ENCODE results near the gene TBCK.

DNA sequence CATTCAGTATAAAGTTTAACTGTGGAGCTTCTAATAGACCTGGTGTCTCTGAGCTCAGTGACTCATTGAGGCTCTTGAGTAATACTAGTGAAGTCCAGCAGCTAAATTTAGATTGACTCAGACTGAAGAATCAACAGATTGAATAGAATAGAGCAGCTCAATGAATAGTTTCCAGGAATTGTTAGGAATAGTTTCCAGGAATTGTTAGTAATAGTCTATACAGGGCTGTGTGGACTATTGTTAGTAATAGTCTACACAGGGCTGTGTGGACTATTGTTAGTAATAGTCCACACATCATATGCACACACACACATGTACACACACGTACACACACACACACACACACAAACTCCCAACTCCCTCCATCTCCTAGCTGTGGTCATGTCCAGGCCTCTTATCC, 49.6 kb upstream of the TBCK start:
- TF ChIP-seq, protein P1, sequence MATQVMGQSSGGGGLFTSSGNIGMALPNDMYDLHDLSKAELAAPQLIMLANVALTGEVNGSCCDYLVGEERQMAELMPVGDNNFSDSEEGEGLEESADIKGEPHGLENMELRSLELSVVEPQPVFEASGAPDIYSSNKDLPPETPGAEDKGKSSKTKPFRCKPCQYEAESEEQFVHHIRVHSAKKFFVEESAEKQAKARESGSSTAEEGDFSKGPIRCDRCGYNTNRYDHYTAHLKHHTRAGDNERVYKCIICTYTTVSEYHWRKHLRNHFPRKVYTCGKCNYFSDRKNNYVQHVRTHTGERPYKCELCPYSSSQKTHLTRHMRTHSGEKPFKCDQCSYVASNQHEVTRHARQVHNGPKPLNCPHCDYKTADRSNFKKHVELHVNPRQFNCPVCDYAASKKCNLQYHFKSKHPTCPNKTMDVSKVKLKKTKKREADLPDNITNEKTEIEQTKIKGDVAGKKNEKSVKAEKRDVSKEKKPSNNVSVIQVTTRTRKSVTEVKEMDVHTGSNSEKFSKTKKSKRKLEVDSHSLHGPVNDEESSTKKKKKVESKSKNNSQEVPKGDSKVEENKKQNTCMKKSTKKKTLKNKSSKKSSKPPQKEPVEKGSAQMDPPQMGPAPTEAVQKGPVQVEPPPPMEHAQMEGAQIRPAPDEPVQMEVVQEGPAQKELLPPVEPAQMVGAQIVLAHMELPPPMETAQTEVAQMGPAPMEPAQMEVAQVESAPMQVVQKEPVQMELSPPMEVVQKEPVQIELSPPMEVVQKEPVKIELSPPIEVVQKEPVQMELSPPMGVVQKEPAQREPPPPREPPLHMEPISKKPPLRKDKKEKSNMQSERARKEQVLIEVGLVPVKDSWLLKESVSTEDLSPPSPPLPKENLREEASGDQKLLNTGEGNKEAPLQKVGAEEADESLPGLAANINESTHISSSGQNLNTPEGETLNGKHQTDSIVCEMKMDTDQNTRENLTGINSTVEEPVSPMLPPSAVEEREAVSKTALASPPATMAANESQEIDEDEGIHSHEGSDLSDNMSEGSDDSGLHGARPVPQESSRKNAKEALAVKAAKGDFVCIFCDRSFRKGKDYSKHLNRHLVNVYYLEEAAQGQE (IDR thresholded peaks at IDR 0.05; ENCODE audit: insufficient read depth in 1 of 2, low read depth in 2 of 2, low read length in 2 of 2): no peak
- TF ChIP-seq POLR2AphosphoS5 (IDR thresholded peaks at IDR 0.05; ENCODE audit: low read depth, low read length): no peak
- no peak for TF ChIP-seq SIN3A (IDR thresholded peaks at IDR 0.05; ENCODE audit: borderline replicate concordance, insufficient read depth, low read length)
